ENCODE data around the gene TLR7.
A peak's percentile ranks its signal among the peaks of the same experiment; 100 is the strongest.

Gene TLR7

DNA sequence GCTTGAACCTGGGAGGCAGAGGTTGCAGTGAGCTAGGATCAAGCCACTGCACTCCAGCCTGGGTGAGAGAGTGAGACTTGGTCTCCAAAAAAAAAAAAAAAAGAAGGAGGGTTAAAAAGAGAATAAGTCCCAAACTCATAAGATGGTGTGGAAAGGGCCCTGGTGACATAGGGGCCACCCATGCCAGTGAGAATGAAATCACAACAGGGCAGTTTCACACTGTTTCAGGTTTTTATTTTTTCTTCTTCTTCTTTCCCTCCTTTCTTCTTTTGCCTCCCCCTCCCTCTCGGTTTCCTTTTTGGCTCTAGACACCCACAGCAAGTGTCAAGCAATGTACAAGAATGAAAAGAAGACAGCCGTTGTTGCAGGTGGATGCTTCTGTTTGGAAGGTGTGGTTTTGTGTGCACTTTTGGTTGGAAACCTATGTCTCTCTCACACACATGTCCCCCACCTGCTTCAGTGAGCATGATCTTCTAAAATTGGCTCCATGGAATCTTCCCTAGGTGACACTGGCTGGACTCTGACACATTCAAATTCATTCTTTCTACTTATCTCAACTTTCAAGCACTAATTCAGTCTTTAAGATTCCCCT lies 25.1 kb downstream of the TLR7 start:
- no peak for DNase-seq

DNA sequence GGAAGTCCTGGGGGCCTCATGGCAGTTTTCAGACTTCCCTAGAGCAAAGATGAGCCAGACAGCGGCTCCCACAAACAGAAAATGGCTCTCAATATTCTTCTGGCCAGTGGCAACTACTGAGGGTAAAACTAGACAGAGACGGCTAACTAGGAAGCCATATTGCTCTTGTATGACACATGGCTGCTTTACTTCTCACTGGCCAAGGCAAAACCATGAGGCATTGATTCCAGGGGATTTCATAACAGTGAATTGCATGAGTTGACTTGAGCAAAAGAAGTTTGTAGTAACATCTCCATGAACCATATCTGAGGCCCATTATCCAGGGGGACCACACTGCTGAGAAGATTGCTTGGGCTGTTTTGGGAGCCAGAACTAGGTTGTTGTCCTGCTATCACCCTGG lies 25.8 kb downstream of the TLR7 start:
- DNase-seq, result no peak

DNA sequence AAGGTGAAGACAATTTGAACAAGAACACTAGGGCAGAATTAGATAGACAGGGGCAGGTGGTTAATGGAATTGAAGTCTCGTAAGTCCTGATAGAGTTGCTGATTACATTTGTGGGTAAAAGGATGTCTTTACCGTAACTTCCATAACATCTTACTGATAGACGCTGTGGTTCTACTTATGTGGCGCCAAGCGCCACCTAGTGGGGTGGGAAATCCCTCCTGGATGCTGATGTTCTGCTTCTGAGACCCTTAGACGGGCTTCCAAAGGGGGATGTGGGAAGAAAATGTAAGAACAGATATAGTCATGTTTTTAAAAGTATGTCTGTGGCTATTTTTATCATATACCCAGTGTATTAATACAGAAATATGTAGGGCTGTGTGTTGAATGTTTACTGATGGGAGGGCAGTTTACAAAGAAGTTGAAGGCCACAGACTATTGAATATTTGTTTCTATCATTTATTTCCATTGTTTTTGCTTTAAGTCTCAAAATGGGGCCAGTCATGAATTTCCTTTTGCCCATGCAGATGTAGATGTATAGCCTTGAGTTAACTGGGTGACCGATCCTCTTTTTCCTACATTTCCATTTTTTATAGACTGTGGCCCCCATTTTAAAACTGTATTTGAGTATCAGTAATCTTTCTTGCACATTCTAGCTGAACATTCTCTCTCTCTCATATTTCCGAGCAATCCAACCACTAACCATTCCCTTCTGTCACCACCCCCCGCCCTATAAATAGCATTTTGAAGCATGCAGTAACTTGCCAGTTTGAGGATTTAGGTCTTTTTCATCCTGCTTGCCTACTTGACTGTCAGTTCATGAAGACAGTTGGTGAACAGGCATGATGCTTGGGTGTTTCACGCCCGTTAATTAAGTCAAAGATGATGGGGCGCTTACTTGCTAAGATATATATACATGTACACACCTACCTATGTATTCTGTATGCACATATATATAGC lies 27.5 kb downstream of the TLR7 start:
- DNase-seq, result peak; percentile 32 to 44

DNA sequence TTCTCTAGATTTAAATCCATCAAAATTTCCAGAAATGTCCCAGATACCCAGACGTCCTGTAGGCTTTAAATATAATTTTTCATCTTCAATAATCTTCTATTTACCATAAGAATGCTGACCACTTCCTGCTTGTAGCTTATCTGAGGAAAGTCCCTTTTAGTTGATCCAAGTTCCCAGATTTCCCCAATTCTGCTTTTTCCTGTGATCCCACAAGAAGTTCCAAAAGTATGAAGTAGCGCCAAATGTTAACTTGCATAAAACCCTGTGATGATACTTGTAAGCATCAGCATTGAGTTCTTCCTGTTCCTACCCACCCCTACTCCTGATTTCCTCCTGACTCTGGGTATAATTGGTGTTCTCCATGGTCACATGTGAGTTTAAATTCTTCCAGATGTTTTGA lies 29.0 kb downstream of the TLR7 start:
- no peak for DNase-seq

DNA sequence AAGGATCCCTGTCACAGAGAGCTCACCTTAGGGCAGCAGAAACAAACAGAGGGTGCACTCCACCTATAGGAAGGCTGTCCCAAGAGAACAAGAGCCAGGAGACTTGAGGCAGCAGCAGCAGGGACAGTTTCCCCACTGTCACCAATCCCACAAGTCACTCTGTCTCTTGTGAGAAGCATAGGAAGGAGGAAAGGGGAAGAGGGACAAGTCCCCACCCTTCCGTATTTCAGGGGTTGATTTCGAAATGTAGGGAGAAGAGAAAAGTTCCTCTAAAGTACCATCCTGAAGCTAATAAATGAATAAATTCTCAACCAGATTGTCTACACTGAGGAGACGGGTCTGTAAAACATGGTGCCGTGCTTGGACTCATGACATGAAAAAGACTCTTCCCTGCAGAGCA lies 30.1 kb downstream of the TLR7 start:
- no peak for DNase-seq

DNA sequence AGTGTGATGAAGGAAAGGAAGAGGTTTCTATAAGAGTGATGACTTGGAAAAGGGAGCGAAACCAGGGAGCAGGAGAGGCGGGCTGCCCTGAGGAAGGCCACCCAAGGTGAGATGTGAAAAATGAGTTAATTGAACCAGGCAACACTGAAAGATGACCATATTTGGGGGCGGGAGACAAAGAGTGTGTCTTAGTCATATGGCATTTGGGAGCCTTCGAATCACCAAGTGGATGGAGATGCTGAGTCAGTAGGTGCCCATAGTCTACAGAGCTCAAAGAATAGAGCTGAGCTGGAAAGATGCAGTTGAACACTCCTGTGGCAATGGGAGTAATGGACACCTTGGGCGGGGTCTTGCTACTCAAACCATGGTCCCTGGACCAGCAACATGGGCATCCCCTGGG lies 31.2 kb downstream of the TLR7 start:
- DNase-seq, result no peak

DNA sequence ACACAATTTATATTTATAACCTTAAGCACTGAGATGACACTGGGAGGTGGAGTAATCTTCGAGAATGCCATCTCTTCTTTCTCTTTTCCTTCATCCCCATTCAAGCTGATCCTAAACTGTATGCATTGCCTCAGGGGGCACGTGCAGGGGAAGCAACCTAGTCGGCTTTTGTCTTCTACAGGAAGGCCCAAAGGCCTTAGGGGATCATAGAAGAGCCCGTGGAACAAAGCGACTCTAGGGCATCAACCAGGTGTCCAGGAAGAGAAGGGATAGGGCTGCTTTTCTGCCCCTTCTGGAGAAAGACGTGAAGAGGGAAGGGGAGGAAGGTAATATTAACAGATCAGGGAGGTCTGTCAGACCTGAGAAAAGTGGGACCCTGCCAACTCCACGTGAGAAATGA lies 32.6 kb downstream of the TLR7 start:
- DNase-seq, result no peak

DNA sequence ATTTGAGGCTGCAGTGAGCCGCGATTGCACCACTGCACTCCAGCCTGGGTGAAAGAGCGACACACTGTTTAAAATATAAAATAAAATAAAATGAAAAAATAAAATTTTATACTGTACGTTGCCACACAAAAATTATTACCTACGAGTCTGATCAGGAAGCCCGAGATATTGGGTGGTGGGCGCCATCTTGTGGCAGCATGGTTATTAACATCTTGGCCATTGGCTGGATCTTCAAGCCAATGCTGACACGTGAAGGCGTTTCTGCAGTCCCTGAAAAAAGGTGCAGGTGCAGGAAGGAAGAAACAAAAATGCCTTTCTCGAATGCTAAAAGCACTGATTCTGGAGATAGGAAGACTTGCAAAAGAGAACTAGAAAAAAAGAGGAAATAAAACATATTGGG lies 34.6 kb downstream of the TLR7 start:
- DNase-seq, result peak; percentile 59 to 61

DNA sequence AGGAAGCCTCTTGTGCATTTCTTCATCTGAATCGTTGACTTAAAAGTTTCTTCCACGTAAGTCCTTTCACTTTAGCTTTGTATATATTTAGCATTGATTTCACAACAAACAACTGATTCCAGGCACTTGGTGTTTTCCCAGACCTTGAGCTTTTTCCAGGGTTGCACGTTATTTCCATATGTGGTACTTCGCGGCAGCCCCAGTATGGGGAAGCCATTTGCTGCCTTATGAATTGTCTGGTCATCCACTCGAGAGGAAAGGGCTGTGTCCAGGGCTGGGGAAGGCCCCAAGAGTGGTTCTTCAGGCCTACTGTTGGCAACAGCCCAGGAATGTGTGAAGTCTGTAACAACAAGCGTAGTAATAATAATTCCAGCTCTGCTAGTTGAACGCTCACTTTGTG lies 36.8 kb downstream of the TLR7 start:
- no peak for DNase-seq

DNA sequence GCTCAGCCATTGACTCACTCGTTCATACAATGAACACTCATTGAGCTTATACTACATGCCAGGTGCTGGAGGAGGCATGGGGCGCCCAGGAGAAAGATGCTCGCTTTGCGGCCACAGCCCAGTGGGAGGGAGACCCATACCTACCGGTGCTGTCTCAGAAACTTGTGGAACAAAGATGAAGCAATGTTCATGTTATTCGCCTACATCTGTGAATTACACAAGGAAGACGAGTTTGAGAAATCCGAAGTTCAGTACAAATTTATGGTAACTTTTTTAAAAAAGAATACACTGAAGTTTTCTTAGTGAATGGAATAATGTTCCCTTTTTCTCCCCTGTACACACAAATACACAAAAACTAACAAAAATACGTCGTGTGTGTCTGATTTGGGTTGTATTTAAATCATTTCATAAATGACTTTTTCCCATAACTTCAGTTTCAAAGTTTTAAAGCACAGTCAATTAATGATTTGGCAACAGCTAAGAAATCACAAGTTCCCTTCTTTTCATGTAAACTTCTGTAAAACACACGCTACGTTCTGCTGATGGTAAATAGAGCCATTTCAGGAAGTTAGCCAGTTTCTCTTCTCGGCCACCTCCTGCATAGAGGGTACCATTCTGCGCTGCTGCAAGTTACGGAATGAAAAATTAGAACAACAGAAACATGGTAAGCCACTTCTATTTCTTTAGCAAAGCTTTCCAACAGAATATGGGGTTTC lies 39.3 kb downstream of the TLR7 start, which contains the start of gene TLR8:
Gene TLR8, plus strand, starts transcription at position 575 of the 716 bp plus-strand sequence. Its CDS starts 87 bp downstream, at position 662.
- no peak for DNase-seq

DNA sequence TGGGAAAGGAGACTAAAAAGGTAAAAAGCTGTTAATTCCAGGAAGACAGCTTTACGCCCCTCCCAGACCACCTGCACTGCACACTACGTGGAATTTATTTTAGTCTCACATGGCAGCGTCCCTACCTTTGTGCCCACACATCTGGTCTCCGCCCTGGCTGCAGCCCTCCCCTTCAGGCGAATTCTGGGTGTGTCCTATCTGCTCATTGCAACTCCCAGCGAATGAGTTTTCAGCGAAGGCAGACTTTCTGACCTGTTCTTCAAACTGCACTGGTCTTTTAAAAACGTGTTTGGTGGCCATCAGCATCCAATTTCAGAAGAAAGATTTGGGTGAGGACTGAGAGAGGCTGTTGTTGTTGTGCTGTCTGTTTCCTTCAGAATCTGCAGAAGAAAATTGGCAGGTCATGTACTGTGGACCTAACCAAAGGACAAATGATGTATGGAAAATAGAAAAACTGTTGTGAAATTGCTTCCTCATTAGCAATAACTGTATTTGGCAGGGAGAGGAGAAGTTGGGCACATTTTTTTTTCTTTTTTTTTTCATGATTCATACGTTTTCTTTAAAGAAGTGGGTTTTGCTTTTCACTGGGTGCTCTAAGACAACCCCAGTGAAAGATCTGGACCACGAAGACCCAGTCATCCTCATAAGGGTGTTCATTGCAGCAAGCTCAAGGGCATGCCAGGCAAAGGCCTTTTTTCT lies 43.7 kb downstream of the TLR7 start:
- no peak for DNase-seq

DNA sequence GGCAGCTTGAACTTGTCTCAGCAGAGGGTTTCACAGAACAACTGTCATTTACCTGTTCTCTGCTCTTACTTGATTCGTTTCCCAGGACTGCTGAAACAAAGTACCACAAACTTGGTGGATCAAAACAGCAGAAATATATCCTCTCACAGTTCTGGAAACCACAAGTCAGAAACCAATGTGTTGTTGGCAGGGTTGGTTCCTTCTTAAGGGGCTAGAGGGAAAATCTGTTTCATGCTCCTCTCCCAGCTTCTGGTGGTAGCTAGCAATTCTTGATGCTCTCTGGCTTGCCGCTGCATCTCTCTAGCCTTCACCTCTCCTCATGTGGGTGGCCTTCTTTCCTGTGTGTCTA lies 44.2 kb downstream of the TLR7 start:
- DNase-seq, result no peak

DNA sequence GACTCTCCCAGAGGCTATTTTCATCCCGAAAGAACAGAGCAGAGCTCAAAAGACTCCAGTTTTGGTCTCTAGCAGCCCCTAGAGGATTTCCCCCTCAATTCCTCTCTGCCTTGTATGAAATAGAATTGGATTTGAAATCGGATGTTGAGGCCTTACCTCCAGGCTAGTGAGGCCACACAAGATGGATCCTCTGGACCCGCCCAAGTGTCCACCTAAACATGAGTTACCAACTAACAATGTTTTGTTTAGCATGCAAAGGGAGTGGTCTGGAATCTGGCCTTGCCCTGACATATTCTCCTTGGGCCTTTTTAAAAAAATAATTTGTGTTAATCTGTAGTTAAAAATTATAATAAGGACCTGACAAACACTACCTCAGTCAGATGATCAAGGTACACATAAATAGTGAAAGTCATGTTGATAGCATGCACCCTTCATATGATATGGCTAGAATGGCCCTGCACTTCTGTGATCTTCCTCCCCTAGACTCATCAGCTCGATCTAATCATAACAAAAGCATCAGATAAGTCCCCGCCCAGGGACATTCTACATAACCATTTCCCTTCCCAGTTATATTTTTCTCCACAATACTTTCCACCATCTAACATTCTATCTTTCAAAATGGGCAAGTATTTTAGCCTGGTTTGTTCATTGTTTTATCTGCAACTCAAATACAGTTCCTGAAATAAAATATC lies 46.1 kb downstream of the TLR7 start:
- no peak for DNase-seq

DNA sequence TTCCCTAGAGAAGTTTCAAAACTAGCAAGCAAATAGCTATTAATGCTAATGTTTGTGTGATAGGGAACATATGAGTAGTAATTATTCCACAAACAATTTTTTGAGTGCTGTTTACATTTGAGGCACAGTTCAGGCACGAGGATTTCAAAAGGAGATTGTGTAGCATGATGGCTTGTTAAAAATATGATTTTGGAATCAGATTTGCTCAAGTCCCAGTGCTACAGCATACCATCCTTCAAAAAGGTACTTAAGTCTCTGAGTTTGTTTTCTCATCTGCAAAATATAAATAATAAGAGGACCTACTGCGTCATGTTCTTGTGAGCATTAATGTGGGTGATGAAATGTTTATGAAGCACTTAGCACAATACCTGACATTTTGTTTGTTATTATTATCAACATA lies 50.9 kb downstream of the TLR7 start:
- no peak for DNase-seq

DNA sequence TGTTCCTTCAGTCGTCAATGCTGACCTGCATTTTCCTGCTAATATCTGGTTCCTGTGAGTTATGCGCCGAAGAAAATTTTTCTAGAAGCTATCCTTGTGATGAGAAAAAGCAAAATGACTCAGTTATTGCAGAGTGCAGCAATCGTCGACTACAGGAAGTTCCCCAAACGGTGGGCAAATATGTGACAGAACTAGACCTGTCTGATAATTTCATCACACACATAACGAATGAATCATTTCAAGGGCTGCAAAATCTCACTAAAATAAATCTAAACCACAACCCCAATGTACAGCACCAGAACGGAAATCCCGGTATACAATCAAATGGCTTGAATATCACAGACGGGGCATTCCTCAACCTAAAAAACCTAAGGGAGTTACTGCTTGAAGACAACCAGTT lies 52.2 kb downstream of the TLR7 start:
- no peak for DNase-seq

DNA sequence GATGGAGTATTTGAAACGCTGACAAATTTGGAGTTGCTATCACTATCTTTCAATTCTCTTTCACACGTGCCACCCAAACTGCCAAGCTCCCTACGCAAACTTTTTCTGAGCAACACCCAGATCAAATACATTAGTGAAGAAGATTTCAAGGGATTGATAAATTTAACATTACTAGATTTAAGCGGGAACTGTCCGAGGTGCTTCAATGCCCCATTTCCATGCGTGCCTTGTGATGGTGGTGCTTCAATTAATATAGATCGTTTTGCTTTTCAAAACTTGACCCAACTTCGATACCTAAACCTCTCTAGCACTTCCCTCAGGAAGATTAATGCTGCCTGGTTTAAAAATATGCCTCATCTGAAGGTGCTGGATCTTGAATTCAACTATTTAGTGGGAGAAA lies 52.7 kb downstream of the TLR7 start:
- DNase-seq, result no peak

DNA sequence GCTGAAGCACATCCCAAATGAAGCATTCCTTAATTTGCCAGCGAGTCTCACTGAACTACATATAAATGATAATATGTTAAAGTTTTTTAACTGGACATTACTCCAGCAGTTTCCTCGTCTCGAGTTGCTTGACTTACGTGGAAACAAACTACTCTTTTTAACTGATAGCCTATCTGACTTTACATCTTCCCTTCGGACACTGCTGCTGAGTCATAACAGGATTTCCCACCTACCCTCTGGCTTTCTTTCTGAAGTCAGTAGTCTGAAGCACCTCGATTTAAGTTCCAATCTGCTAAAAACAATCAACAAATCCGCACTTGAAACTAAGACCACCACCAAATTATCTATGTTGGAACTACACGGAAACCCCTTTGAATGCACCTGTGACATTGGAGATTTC lies 54.1 kb downstream of the TLR7 start:
- no peak for DNase-seq

DNA sequence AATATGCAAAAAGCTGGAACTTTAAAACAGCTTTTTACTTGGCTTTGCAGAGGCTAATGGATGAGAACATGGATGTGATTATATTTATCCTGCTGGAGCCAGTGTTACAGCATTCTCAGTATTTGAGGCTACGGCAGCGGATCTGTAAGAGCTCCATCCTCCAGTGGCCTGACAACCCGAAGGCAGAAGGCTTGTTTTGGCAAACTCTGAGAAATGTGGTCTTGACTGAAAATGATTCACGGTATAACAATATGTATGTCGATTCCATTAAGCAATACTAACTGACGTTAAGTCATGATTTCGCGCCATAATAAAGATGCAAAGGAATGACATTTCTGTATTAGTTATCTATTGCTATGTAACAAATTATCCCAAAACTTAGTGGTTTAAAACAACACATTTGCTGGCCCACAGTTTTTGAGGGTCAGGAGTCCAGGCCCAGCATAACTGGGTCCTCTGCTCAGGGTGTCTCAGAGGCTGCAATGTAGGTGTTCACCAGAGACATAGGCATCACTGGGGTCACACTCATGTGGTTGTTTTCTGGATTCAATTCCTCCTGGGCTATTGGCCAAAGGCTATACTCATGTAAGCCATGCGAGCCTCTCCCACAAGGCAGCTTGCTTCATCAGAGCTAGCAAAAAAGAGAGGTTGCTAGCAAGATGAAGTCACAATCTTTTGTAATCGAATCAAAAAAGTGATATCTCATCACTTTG lies 55.2 kb downstream of the TLR7 start:
- DNase-seq, result no peak

DNA sequence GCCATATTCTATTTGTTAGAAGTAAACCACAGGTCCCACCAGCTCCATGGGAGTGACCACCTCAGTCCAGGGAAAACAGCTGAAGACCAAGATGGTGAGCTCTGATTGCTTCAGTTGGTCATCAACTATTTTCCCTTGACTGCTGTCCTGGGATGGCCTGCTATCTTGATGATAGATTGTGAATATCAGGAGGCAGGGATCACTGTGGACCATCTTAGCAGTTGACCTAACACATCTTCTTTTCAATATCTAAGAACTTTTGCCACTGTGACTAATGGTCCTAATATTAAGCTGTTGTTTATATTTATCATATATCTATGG lies 55.7 kb downstream of the TLR7 start:
- DNase-seq, result no peak

DNA sequence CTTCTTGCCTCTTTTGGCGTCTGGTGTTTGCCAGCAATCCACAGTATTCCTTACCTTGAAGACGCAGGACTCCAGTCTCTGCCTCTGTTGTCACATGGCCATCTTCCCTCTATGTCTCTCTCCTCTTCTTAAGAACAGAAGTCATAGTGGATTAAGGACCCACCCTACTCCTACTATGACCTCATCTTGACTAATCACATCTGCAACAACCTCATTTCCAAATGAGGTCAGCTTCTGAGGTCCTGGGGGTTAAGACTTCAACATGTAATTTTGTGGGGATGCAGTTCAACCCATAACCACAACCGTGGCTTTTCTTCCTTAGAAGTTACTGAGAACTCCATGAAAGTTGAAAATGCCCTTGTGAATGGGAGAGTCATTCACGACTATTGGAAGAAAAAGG lies 62.8 kb downstream of the TLR7 start:
- DNase-seq, result no peak

DNA sequence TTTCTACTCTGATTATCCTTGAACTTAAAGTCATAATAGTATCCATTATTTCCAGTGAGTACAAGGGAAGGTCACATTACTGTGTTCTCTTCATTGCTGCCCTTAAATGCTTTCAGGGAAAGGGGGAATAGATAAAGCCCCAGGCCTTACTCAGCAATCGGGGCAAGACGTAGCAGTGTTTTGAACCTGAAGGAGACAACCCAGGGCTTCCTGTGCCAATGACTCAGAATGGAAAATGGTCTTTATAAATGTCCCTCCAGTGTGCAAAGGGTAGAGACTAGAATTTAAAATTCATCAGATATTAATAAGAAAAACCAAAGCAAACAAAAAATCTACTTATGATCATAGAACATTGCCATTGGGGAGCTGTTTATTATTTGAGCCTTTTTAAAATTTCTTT lies 63.3 kb downstream of the TLR7 start:
- no peak for DNase-seq

DNA sequence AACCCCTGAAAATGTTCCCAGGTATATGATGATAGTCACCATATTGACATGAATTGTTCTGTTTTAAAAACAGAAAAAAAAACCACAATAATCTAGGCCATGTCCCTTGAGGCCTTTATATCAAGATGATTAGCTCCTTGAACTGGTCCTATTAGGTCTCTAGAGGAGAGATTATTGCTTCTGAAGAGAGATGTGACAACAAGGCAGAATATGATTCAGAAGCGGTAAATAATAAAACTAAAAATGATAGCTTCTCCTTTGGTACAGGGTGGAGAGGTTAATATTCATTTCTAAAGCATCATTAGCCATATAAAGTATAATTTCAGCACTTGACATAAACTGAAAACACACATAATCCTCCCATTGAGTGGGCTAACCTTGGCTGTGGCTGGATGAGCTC lies 65.4 kb downstream of the TLR7 start:
- no peak for DNase-seq
